HepG2 (cell line): ENCODE measurements around the gene TYROBP. TPM values are rescaled to one million over a fixed set of nuclear protein-coding genes. Genes with fewer than 3 reads are reported as not detected.

Experiments
- ATAD3A ChIP-seq: sonication (generic); formaldehyde crosslinking; IDR thresholded peaks from 2 replicates; pipeline ENCODE4 v1.4.0; 2020; ENCODE audit warnings: missing genetic modification reagents
- CERS6 ChIP-seq: sonication (generic); formaldehyde crosslinking; IDR thresholded peaks from 2 replicates; pipeline ENCODE4 v1.5.0; 2020; ENCODE audit warnings: missing genetic modification reagents
- DPF2 ChIP-seq: sonication (generic); formaldehyde crosslinking; IDR thresholded peaks from 2 replicates; pipeline ENCODE4 v1.4.0; 2020; ENCODE audit warnings: mild to moderate bottlenecking, low read depth, missing genetic modification reagents, borderline replicate concordance
- ETV5 ChIP-seq: IDR thresholded peaks from 2 replicates; pipeline ENCODE4 v1.6.1; 2018; ENCODE audit warnings: missing biosample characterization, missing genetic modification reagents, inconsistent platforms, borderline replicate concordance
- GFI1 ChIP-seq: sonication (generic); formaldehyde crosslinking; IDR thresholded peaks from 2 replicates; pipeline ENCODE4 v1.5.0; 2020; ENCODE audit warnings: missing genetic modification reagents, mild to moderate bottlenecking, borderline replicate concordance
- MEIS2 ChIP-seq: sonication (generic); formaldehyde crosslinking; IDR thresholded peaks from 2 replicates; pipeline ENCODE4 v1.9.0; 2021; ENCODE audit warnings: mild to moderate bottlenecking, missing genetic modification reagents
- SNAPC5 ChIP-seq: sonication (generic); formaldehyde crosslinking; IDR thresholded peaks from 2 replicates; pipeline ENCODE4 v1.8.1; 2023; ENCODE audit warnings: mild to moderate bottlenecking, missing genetic modification reagents, borderline replicate concordance
- SOX6 ChIP-seq, 2 experiments: fragments of 450-650 bp in 1 of 2; sonication (generic) in 1 of 2; formaldehyde crosslinking in 1 of 2; IDR thresholded peaks; 2 replicates each; pipeline versions ENCODE4 v1.4.0 to v1.6.1; 2017 to 2020; ENCODE audit warnings: antibody characterized with exemption in 1 of 2, mild to moderate bottlenecking in 1 of 2, missing genetic modification reagents in 1 of 2
- SP2 ChIP-seq: sonication (generic); formaldehyde crosslinking; IDR thresholded peaks from 2 replicates; pipeline ENCODE4 v1.5.1; 2020; ENCODE audit warnings: mild to moderate bottlenecking, missing genetic modification reagents
- UBTF ChIP-seq: sonication (generic); formaldehyde crosslinking; IDR thresholded peaks from 2 replicates; pipeline ENCODE4 v1.4.0; 2020; ENCODE audit warnings: mild to moderate bottlenecking, missing genetic modification reagents
- ZBED4 ChIP-seq: sonication (generic); formaldehyde crosslinking; IDR thresholded peaks from 2 replicates; pipeline ENCODE4 v1.4.0; 2020; ENCODE audit warnings: missing genetic modification reagents, borderline replicate concordance
- ZNF143 ChIP-seq: sonication (generic); formaldehyde crosslinking; IDR thresholded peaks from 2 replicates; pipeline ENCODE4 v1.4.0; 2020; ENCODE audit warnings: missing genetic modification reagents
- ZNF276 ChIP-seq: sonication (generic); formaldehyde crosslinking; IDR thresholded peaks from 2 replicates; pipeline ENCODE4 v1.4.0; 2020; ENCODE audit warnings: mild to moderate bottlenecking, low read depth, missing genetic modification reagents
- ZNF512 ChIP-seq: sonication (generic); formaldehyde crosslinking; IDR thresholded peaks from 2 replicates; pipeline ENCODE4 v1.4.0; 2020; ENCODE audit warnings: mild to moderate bottlenecking, missing genetic modification reagents
- ZNF883 ChIP-seq: sonication (generic); formaldehyde crosslinking; IDR thresholded peaks from 2 replicates; pipeline ENCODE4 v1.5.1; 2020; ENCODE audit warnings: mild to moderate bottlenecking, missing genetic modification reagents; ENCODE audit errors: not compliant biosample characterization
- ZZZ3 ChIP-seq: sonication (generic); formaldehyde crosslinking; IDR thresholded peaks from 2 replicates; pipeline ENCODE4 v1.4.0; 2020; ENCODE audit warnings: missing genetic modification reagents, mild to moderate bottlenecking, borderline replicate concordance
- polyA plus RNA-seq, 8 experiments: library from polyadenylated mRNA; depleted of rRNA in 3 of 8; stranded (reverse) in 7 of 8; unstranded in 1 of 8; fragments of >200 nt; fragmentation: Illumina TruSeq in 4 of 8; extraction: Trizol in 4 of 8; gene quantifications; 2 replicates each; pipeline versions ENCODE4 v1.2.1 to v1.2.3, GENCODE V29; 2011 to 2016; ENCODE audit warnings: low read depth in 4 of 8, missing spikeins in 1 of 8, mixed read lengths in 1 of 8; ENCODE audit not compliant: insufficient read depth in 1 of 8
- total RNA-seq, 5 experiments: library from RNA; depleted of rRNA; stranded (reverse); fragments of >200 nt; fragmentation: Illumina TruSeq; extraction: Trizol; gene quantifications; 2 replicates each; pipeline ENCODE4 v1.2.3, GENCODE V29; 2016; ENCODE audit warnings: low read depth in 1 of 5

Gene TYROBP
- total and polyA plus RNA-seq, 2 of the 13 experiments (the other 11 are each of a cell fraction or from before 2014, with no cell fraction given): not detected

- TF ChIP-seq GFI1 (CRISPR knock-in tag) (peak; percentile 58; the same call in 1 of the 2 replicates), ZBED4 (CRISPR knock-in tag) (peak; percentile 90), SP2 (CRISPR knock-in tag) (no peak), SOX6 (IDR thresholded peaks at IDR 0.05) (no peak), SOX6 (CRISPR knock-in tag; IDR thresholded peaks at IDR 0.05) (peak; percentile 52), ATAD3A (peak; percentile 87; the same call in 1 of the 2 replicates), DPF2 (CRISPR knock-in tag) (no peak), UBTF (CRISPR knock-in tag) (no peak), ZZZ3 (CRISPR knock-in tag) (no peak), MEIS2 (CRISPR knock-in tag) (peak; percentile 97), ZNF883 (CRISPR knock-in tag) (peak; percentile 94), CERS6 (CRISPR knock-in tag) (no peak), SNAPC5 (CRISPR knock-in tag) (no peak), ETV5 (CRISPR knock-in tag) (peak; percentile 54), ZNF143 (peak; percentile 52; the same call in 1 of the 2 replicates), ZNF512 (CRISPR knock-in tag) (no peak), ZNF276 (CRISPR knock-in tag) (peak; percentile 66; the same call in 1 of the 2 replicates)
Measured at GRCh38 chr19:35879770-35880317, 28.3 kb downstream of the TYROBP start (continued).
